Stimulated activated CD4-positive, alpha-beta T cell treated with anti-CD3 and anti-CD28 coated beads, Interleukin-12 subunit alpha, Interleukin-12 subunit beta, amount 100 ng/mL, for 24 hours (primary cell): ENCODE measurements around the gene TSGA10.
"Not testable (repeated sequence)": the region's sequence is repeated elsewhere in the genome, so short reads cannot be mapped to it uniquely, and the experiment has no call there.

ENCODE experiments used
- DNase-seq, 2 experiments: peaks; one replicate each; pipeline ENCODE4 v3.0.0-alpha.2; 2020; ENCODE audit warnings: low read depth in 2 of 2

The TSGA10 gene

GRCh38 chr2:99154643-99155536, at the start of gene TSGA10, which contains the start of gene LIPT1:
TSGA10 (minus strand) TSS chr2:99154942; CDS start chr2:99109439, 45,503 bp downstream.
LIPT1 (plus strand) TSS chr2:99154967; CDS start chr2:99161958, 6,991 bp downstream.
- DNase-seq, result peak; percentile 84 to 91

- no peak for DNase-seq
These were observed 47.4 kb upstream of the TSGA10 start for GRCh38 chr2:99201959-99202678.

GRCh38 chr2:99200076-99200800, 45.5 kb upstream of the TSGA10 start:
- no peak for DNase-seq

- no peak for DNase-seq
These were observed 43.5 kb upstream of the TSGA10 start for GRCh38 chr2:99198103-99198841.

- DNase-seq, result not testable (repeated sequence)
These were observed 37.6 kb upstream of the TSGA10 start for GRCh38 chr2:99192364-99192763.

- DNase-seq, result no peak
These were observed 35.8 kb upstream of the TSGA10 start for GRCh38 chr2:99190548-99190947.

GRCh38 chr2:99188357-99188756, 33.6 kb upstream of the TSGA10 start:
- DNase-seq, result no peak

- no peak for DNase-seq
These were observed 32.3 kb upstream of the TSGA10 start for GRCh38 chr2:99187011-99187410.

GRCh38 chr2:99184811-99185210, 30.1 kb upstream of the TSGA10 start:
- DNase-seq, result no peak

GRCh38 chr2:99183025-99183424, 28.3 kb upstream of the TSGA10 start:
- DNase-seq, result no peak

GRCh38 chr2:99181624-99182000, 26.9 kb upstream of the TSGA10 start:
- DNase-seq, result no peak

GRCh38 chr2:99180755-99181623, 26.2 kb upstream of the TSGA10 start, which contains the start of the genes MITD1 and MRPL30:
MITD1 (minus strand) TSS chr2:99181058; CDS start chr2:99180981, 77 bp downstream.
MRPL30 (plus strand) TSS chr2:99181184; CDS start chr2:99186204, 5,020 bp downstream.
- DNase-seq, result peak; percentile 81 to 82

GRCh38 chr2:99171377-99172140, 16.8 kb upstream of the TSGA10 start:
- no peak for DNase-seq

- DNase-seq, result no peak
These were observed 14.8 kb upstream of the TSGA10 start for GRCh38 chr2:99169534-99169933.

GRCh38 chr2:99166218-99166617, 11.5 kb upstream of the TSGA10 start:
- no peak for DNase-seq

GRCh38 chr2:99159594-99159993, 4.9 kb upstream of the TSGA10 start:
- no peak for DNase-seq

GRCh38 chr2:99158599-99158998, 3.9 kb upstream of the TSGA10 start:
- no peak for DNase-seq

- no peak for DNase-seq
These were observed 2.1 kb upstream of the TSGA10 start for GRCh38 chr2:99156891-99157290.

- no peak for DNase-seq
These were observed 679 bp downstream of the TSGA10 start for GRCh38 chr2:99153921-99154604.
